ENCODE results near the gene SEMA4D.
A peak's percentile ranks its signal among the peaks of the same experiment; 100 is the strongest.

- TF ChIP-seq POLR2AphosphoS5 (IDR thresholded peaks at IDR 0.05; ENCODE audit: low read depth, low read length): no peak
- TF ChIP-seq POLR2A (IDR thresholded peaks at IDR 0.05; ENCODE audit: low read depth, low read length): peak; percentile 25; the same call in 1 of the 2 replicates
- no peak for TF ChIP-seq TAF1 (IDR thresholded peaks at IDR 0.05; ENCODE audit: borderline replicate concordance, low read depth, low read length)
Measured at GRCh38 chr9:89418474-89418845, 79.5 kb downstream of the SEMA4D start.

Data from GM12892 (cell line).